Stimulated activated naive CD8-positive, alpha-beta T cell treated with anti-CD3 and anti-CD28 coated beads, Interleukin-15, Interleukin-2, amounts not matched to agents 100 U/mL and 50 U/mL, for 24 hours (primary cell): ENCODE results near the gene KAT6B.

Experiments
- ATAC-seq: fragments of 150-1000 bp; cut with Tn5 transposase; one replicate; pipeline ENCODE4 v1.10.0; 2021
- DNase-seq: peaks from one replicate; pipeline ENCODE4 v3.0.0; 2021

KAT6B gene

DNA sequence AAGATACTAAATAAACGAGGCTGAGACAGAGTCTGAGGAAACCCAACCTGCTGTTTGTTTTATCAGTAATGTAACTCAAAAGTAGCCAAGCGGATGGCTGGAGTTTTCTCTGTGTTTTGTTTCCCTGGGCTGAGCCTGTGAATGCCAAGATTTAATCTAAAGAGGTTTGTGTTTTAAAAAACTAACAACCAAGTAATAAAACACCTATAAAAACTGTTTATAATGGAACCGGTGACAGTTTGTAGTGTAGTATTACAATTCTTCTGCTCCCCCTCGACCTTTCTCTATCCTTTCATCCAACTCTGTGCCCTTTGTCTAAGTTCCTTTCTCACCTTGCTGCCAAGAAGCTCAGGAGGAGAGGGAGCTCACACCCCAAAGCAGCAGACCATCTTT, 2.6 kb upstream of the KAT6B start:
- ATAC-seq: no peak
- DNase-seq: no peak

DNA sequence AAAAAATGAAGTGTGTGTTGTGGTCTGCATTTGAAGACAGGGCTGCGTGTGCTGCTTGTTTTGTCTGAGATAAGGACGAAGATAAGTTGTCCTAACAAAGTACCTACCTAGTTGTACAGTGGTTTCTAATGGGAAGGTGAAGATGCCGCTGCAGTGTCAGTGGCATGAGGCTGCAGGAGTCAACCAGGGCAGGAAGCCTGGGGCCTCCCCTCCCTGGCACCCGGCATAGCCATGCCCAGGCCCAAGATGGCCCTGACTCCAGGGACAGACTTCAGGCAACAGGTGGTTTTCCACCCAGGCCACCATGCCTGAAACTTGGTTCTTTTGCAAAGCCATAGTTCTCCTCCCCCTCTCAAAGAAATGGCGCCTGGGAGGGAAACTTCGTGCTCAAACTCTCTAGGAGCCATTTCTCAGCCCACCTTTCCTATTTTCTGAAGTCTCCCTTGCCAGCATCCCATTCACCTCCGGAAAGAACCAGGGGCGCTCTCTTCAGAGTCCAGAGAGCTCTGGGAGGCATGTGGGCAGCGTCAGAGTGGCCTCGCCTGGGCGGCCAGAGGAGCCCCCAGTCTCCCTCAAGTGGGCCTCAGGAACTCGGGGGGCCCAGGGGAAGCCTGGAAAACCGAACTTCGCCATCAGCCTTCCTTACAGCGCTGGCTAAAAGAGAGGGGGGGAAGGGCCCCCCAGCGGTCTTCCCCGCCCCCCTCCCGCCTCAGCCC, 2.1 kb upstream of the KAT6B start:
- ATAC-seq (no peak), DNase-seq (peak; percentile 37)

DNA sequence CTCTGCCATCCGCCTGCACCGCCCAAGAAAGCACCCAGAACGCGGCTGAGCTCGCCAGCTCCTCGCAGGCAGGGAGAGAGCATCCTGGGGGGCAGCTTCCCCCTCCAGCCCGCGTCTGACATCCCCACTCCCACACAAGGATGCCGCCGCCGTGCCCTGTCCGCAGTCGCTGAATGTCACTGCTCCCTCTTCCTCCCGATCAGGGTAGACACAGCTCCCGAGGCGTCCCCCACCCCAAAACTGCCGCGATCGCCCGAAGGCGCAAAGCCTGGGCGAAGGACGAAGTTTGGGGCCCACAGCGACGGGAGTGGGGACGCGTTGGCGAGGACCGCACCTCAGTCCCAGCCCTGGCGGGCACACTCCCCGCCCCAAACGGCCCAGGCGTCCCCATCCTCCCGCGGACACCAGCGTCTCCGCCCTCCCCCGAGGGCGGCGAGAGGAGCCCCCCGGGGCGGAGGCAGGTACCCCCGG, 1.5 kb upstream of the KAT6B start:
- DNase-seq: peak; percentile 60
- ATAC-seq: no peak

DNA sequence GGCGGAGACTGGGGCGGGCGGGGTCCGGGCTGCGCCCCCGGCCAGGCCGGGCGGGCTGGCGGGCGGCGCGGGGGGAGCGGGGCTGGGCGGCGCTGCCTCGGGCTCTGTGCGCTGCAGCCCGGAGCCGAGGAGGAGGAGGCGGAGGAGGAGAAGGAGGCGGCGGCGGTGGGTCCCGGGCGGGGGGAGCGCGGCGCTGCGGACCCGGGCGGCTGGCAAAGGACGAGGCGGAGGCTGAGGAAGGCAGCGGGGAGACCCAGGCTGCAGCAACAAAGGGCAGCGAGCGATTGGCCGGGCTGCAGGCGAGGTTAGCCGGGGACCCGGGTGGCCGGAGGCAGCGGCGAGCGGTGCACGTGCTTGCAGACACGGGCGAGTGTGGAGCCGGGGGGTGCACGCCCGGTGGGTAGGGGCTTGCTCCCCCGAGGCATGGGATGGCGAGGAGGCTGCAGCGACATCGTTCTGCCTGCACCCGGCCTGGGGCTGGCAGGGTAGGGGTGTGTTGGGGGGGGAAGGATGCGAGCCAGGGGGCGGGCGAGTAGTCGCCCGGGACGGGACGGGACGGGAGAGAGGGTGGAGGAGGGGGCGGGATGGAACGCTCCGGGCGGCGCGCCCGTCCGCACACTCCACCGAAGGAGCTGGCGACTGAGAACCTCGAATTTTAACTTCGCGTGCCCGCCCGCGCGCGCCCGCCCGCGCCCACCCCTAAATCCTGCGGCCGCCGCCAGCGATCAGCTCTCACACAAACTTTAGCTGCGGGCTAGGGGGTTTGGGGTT, 844 bp upstream of the KAT6B start:
- DNase-seq (no peak), ATAC-seq (no peak)

DNA sequence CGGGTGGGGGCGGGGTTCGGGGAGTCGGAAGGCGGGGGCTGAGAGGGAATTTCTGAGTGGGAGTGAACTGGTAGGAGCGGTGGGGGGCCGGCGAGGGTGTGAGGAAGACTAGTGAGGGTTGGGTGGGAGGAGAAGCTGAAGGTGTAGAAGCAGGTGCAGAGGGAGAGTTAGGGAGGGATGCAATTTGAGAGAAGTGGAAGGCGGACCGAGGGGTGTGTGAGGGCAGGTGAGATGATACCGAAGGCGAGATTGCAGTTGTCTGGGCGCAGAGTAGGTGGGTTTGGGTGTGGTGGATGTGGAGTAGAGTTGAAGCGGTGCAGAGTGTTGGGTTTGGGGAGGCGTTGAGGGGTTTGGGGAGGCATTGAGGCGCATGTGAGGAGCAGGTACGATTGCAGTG, 643 bp downstream of the KAT6B start:
- DNase-seq (no peak), ATAC-seq (no peak)

DNA sequence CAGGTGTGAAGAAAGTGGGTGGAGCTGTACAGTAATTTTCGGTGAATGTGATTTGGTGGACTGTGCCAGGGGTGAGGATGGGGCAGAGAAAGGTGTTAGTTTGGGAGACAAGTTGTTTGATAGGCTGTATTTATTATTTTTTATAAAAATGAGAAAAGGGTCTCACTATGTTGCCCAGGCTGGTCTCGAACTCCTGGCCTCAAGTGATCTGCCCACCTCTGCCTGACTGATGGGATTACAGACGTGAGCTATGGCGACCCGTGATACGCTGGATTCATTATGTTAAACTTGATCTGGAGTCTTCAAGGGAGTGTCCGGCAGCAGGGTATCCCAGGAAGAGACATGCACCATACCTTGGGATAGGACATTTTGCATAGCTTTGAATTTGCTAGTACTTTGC, 1.3 kb downstream of the KAT6B start:
- ATAC-seq: no peak
- no peak for DNase-seq

DNA sequence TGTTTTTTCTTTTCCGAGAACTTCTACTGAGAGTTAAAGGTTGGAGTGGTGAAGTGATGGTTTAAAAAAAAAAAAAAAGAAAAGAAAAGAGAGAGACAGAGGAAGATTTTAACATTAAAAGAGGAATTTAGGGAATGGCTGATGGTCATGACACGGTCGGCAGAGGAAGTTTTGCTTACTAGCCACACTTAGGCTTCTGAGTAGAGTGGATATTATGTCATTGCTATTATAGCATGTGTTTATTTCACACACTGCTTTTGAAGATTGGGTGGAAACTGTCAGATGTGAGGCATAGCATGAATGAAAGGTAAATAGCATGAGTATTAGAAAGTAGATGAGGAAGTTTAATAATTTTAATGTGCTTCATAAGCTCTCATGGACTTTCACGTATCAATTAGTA, 2.5 kb downstream of the KAT6B start:
- ATAC-seq (no peak), DNase-seq (no peak)

DNA sequence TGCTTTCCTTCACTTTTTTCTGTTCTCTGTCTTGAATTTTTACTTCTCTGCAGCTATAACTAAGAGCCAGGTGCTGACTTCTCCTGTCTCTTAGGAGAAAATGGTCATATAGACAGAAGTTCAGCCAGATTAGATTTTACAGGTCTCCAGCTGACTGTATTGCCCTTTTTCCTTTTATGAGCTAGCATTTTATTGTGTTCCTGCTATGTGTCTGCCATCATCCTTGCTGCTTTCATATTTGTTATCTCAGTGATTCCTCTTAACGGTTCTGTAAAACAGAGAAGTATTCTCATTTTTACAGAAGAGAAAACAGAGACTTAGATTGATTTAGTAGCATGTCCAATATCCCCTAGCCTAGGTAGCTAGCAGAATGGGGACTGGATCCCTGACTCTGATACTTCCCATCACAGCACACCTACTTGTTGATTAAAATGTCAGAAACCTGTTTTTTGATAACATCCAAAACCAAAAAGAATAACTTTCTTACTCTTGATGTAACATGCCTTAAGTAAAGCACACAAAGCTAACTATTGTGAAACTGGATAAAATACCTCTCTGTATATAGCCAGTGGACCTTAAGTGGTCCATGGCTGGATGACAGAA, 5.2 kb downstream of the KAT6B start:
- DNase-seq (no peak), ATAC-seq (no peak)

DNA sequence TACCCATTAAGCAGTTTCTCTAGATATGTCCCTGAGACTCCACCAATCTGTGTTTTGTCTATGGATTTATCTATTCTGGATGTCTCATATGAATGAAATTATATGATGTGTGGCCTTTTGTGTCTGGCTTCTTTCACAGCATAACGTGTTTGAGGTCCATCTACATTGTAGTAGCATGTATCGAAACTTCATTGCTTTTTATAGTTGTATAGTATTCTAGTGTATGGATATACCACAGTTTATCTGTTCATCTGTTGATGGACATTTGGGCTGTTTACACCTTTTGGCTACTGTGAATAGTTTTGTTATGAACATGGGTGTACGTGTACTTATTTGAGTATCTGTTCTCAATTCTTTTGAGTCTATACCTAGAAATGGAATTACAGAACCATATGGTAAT, 9.6 kb downstream of the KAT6B start:
- DNase-seq (no peak), ATAC-seq (no peak)

DNA sequence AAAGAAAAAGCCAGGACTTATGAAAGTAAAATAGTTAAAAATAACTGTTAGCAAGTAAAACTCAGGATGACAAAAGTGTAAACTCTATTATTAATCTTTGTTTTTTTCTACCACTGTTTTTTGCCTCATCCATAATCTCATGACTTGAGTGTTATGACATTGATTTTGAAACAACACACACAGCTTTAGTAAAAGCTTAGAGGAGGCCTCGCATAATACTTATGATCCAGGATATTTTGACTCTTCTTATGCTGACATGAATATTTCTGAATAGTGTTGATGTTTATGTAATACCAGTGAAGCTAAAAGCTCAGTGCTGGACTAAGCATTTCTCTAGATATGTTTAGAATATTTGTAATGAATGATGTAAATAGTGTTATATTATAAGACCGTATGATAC, 10.5 kb downstream of the KAT6B start:
- DNase-seq (no peak), ATAC-seq (no peak)

DNA sequence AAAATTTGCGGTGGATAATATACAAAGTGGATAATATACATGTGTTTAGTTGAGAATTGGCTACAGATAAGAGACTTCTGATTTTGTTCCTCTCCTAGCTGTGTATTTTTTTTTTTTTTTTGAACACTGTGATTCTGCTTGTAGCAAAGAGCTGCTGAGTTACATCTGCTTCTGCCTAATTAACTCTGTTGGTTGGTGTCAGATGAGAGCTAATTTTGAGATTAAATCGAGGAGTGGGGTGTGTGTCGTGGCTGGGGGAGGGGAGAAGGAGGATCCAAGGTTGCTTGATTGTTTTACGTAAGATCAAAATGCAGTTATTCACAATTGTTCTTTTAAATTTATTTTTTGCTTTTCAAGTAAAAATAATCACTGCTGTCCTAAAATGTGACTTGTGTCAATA, 11.3 kb downstream of the KAT6B start:
- no peak for DNase-seq
- ATAC-seq: no peak

DNA sequence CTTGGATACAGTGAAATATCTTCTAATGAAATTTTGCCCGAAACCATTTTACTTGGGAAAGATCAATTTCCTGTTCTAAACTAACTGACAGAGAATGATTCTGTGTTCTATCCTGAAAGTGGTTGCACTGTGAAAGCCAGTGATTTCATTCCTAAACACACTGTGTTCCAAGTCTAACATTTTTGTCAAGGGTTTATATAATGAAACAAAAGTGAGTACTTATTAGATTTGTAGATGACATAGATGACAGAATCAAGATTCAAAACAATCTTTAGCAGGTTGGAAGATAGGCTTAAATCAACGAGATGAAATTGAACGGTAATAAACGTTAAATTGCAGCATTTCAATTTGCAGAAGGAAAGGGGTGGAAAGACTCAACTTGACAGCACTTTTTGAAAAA, 13.3 kb downstream of the KAT6B start:
- ATAC-seq (no peak), DNase-seq (no peak)

DNA sequence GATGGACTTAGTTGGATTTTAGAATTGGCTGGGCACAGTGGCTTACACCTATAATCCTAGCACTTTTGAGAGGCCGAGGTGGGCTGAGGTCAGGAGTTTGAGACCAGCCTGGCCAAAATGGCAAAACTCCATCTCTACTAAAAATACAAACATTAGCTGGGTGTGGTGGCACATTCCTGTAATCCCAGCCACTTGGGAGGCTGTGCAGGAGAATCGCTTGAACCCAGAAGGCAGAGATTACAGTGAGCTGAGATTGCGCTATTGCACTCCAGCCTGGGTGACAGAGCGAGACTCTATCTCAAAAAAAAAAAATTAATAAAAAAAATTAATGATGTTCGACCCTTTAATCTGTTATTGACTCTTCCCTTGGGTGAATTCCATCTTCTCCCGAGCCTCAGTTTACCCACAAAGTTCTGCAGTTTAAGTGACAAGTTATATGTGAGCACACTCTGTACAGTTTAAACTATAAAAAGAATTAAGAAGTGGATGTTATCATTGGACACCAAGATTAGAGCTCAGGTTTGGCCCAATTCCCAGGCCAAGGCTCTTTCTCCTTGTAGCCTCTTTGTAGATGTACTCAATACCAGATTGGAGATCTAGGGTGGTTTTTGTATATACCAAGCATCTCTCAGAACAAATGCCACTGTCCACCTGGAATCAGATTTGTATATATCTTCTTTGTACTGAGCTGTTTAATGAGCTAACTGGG, 15.0 kb downstream of the KAT6B start:
- DNase-seq (no peak), ATAC-seq (no peak)

DNA sequence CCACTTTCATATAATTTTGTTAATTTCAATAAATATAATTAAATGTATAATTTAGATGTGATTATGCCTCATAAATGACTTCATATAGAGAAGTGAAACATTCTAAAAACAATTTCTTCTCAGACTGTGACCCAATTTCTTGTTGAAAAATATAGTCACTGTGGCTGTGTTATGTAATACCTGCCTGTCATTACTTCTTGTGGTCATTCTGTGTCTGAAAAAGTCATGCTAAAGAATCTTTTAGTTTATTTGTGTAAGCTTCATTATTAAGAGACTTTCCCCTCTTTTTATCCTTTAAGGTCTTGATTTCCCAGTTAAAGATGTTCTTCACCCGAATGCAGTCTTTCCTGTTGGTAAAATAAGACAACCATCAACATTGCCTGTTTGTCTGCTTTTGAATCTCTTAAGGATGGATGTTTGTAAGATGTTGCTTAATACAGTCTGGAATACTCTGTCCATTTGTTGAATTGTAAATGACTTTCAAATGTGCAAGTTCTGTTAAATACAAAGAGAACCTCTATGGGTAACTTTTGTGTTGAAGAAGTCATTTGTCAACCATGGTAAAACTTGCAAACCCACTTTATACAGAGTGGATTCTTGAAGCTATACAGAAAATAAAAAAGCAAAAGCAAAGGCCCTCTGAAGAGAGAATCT, 16.0 kb downstream of the KAT6B start:
- DNase-seq: no peak
- ATAC-seq: no peak

DNA sequence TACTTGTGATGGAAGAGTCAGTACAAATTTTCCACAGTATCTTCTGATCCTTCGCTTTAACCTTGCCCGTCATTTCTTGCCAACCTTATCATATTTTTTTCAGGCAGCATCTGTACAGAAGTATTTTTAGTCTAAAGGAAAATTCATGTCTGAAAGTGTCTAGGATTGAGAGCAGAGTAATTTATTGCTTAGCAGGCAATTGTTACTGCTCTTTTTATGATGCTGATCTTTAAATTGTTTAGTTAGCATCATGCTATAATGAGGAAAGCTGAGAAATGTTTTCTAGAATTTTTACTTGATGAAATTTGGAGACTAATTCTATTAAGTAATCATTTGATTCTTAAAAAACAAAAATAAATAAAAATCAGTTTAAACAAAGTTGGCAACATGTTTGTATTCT, 20.6 kb downstream of the KAT6B start:
- ATAC-seq (no peak), DNase-seq (no peak)

DNA sequence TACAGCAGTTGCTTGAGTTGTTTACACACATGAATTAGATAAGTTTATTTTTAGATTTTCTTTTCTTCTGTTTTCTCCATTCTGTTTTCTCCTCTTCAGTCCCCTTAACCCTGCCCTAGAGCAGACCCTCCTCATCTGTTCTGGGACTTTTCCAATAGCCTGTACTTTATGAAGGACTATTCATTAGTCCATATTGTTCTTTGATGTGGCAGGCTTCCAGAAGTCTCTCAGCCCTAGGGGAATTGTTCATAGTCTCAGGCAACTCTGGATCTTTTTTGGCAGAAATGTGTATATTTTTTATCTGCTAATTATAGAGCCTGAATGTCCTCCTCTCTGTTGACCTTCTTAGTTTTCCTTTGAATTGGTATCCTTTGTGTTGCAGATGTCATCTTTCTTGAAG, 25.4 kb downstream of the KAT6B start:
- DNase-seq (no peak), ATAC-seq (no peak)

DNA sequence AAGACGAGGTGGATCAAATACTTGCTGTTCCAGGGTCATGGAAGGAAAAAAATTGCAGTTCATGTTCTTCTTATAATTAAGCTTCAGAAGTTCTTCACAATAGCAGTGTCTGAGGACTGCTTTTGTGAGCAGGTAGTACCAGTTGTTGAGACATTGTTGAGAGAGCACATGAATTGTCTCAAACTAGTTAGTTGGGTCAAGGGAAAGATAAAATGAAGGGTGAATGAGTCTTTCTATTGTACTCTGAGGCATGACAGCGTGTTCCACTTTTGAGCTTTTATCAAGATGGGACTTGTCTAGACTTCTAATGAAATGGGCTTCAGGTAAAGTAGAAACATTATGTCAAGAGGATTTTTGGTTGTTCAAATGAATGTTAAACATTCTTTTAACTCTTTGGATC, 26.0 kb downstream of the KAT6B start:
- ATAC-seq: no peak
- no peak for DNase-seq

DNA sequence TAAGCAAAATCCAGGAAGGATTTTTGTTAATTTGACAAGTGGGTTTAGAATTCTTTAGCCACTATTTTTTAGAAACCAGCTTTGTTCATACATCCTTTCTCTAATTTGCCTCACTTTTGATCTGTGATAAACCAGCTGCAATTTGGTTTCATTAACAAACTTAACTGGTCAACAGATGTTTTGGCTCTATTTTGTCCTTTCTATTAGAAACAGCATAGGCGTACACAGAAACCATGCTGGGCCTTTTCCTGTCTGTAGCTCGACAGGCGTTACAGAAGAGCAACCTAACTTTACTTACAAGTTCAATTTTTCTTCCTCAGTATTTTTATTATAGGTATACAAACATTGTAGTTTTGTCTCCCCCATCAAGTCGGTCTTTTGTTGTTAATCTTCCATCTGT, 28.2 kb downstream of the KAT6B start:
- no peak for ATAC-seq
- no peak for DNase-seq

DNA sequence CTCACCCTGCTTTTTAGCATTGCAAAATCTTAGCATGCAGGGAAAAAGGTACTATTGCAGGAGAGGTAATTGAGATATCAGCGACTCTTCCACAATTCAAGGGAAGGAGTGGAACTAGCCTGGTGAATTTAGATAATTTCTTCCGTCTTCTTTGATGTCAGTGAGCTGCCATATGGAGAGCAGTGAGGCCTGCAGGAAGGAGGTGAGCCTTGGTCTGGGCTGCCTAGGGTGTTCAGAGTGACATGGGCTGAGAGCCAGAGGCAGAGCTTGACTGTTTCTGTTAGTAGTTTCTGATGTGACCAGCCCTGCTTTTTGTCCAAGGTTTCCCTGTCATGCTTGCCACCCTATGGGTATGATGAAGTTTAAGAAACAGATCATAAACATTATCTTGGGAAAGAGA, 28.6 kb downstream of the KAT6B start:
- ATAC-seq (no peak), DNase-seq (peak; percentile 24)

DNA sequence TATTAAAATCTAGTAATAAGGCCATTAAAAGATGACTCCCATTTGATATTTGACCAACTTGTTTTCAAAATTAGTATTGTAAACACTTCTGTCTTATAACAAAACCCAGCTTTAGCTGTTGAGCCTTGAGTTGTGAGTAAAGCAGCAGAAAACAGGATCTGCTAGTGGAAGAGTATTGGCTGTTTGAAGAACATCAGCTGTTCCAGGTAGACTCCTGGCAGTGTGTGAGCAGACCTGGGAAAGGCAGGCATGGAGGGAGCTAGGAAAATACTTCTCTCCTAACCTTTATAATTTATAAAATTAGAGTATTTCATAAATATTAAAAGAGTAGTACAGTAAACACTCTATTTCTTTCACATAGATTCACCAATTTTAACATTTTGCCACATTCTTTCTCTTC, 29.0 kb downstream of the KAT6B start:
- no peak for DNase-seq
- no peak for ATAC-seq

DNA sequence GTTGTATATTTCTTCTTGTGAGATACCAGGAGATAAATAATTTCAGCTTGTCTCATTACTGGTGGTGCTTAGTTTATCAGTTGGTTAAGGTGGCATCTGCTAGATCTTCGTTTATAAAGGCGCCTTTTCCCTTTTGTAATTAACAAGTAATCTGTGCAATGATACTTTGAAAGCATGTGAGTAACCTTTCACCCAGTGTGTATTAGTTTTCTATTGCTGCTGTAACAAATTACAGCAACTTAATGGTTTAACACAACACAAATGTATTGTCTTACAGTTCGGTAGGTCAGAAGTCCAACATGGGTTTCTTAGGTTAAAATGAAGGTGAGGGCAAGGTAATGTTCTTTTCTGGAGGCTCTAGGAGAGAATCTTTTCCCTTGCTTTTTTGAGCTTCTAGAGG, 30.5 kb downstream of the KAT6B start:
- no peak for DNase-seq
- ATAC-seq: no peak

DNA sequence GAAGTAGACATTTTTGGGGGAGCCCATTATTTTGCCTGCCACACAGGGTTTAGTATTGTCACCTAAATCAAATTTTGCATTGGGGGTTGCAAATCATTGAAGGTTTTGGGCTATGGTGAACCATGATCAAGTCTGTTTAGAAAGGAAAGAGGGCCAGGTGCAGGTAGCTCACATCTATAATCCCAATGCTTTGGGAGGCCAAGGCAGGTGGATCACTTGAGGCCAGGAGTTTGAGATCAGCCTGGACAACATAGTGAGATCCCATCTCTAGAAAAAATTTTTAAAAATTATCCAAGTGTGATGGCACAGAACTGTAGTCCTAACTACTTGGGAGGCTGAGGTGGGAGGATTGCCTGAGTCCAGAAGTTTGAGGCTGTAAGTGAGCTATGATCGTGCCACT, 31.2 kb downstream of the KAT6B start:
- DNase-seq (no peak), ATAC-seq (no peak)
